Activated CD8-positive, alpha-beta memory T cell treated with anti-CD3 and anti-CD28 coated beads for 48 hours (primary cell): ENCODE results near the gene AKT1.

Source experiments
- DNase-seq, 3 experiments: peaks; one replicate each; pipeline ENCODE4 v3.0.0-alpha.2; 2020; ENCODE audit warnings: low read depth in 2 of 3, low spot score in 2 of 3

AKT1 gene

GRCh38 chr14:104773505-104774452, 21.8 kb downstream of the AKT1 start:
- DNase-seq = no peak

- DNase-seq = no peak
Observed at GRCh38 chr14:104772707-104773504, 22.6 kb downstream of the AKT1 start.

- DNase-seq = no peak
Observed at GRCh38 chr14:104771918-104772706, 23.4 kb downstream of the AKT1 start.

GRCh38 chr14:104771374-104771773, 24.2 kb downstream of the AKT1 start:
- DNase-seq = no peak

GRCh38 chr14:104770851-104771272, 24.7 kb downstream of the AKT1 start:
- no peak for DNase-seq

GRCh38 chr14:104770072-104770579, 25.4 kb downstream of the AKT1 start:
- DNase-seq = no peak

GRCh38 chr14:104769324-104770071, 26.1 kb downstream of the AKT1 start:
- DNase-seq = no peak

GRCh38 chr14:104768437-104769323, 26.9 kb downstream of the AKT1 start:
- DNase-seq = peak; percentile 70 to 98 (median 97)

GRCh38 chr14:104767634-104767918, 28.0 kb downstream of the AKT1 start:
- no peak for DNase-seq

GRCh38 chr14:104766863-104767633, 28.5 kb downstream of the AKT1 start:
- DNase-seq = no peak

- DNase-seq = no peak
Observed at GRCh38 chr14:104766256-104766862, 29.2 kb downstream of the AKT1 start.

- no peak for DNase-seq
Observed at GRCh38 chr14:104765517-104765916, 30.0 kb downstream of the AKT1 start.

GRCh38 chr14:104758981-104759969, 36.3 kb downstream of the AKT1 start:
- no peak for DNase-seq

- DNase-seq = no peak
Observed at GRCh38 chr14:104757681-104758392, 37.7 kb downstream of the AKT1 start.

GRCh38 chr14:104757238-104757585, 38.3 kb downstream of the AKT1 start:
- DNase-seq = no peak

- DNase-seq = no peak
Observed at GRCh38 chr14:104756477-104757237, 38.9 kb downstream of the AKT1 start.
